Measurements from ENCODE around the gene TGIF1.
"Not testable (repeated sequence)": the region's sequence is repeated elsewhere in the genome, so short reads cannot be mapped to it uniquely, and the experiment has no call there.

TGIF1 gene

DNA sequence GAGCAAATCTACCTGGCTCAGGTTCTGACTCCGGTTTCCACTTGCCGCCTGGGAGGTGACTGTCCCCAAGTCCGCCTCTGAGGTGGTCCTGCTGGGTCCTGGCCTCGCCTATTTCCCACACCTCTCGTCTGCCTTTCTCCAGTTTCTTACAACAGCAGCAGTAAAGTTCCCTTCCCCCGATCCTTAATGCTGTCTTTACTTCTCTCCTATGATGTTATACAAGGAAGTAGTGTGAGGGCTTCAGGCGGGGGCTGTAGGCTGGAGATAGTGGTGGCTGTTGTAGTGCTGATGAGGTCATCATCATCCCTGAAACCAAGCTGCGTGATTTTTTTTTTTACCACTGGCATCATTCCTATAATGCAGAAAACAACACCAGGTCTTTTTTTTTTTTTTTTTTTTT is 18.9 kb downstream of the TGIF1 start:
- no peak overlapping the region for H3K4me3 ChIP-seq (ENCODE audit: low read depth, low read length)
- DNase-seq (ENCODE audit: low read depth, low spot score) = no peak
- TF ChIP-seq, protein P1, sequence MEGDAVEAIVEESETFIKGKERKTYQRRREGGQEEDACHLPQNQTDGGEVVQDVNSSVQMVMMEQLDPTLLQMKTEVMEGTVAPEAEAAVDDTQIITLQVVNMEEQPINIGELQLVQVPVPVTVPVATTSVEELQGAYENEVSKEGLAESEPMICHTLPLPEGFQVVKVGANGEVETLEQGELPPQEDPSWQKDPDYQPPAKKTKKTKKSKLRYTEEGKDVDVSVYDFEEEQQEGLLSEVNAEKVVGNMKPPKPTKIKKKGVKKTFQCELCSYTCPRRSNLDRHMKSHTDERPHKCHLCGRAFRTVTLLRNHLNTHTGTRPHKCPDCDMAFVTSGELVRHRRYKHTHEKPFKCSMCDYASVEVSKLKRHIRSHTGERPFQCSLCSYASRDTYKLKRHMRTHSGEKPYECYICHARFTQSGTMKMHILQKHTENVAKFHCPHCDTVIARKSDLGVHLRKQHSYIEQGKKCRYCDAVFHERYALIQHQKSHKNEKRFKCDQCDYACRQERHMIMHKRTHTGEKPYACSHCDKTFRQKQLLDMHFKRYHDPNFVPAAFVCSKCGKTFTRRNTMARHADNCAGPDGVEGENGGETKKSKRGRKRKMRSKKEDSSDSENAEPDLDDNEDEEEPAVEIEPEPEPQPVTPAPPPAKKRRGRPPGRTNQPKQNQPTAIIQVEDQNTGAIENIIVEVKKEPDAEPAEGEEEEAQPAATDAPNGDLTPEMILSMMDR (IDR thresholded peaks at IDR 0.05; ENCODE audit: low read depth, low read length) = no peak
- in situ Hi-C loops (cut with HindIII; ENCODE audit: low sequenced_read_pairs) = loop anchor here (25.0 kb wide), 1 partner anchor 182 kb away; no protein-coding TSS in a partner anchor

DNA sequence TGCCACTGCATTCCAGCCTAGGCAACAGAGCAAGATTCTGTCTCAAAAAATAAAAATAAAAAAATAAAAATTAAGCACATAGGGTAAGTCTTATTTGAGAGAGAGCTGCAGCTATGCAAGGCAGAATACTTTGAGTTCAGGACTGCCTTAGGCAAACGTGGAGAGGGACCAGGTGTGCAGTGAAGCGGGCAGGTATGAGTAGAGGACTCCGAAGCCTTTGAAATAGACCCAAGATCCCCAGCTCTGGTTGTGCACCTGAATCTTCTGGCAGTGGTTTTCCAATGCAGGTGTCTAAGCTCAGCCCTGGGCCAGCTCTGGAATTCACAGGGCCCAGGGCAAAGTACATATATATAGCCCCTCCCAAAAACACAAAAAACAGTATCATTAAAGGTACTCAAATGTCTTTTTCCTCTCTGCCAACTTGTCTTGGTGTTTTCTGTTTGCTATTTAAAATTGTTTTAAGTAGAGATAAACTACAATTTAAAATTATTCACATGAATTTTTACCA is 21.2 kb downstream of the TGIF1 start:
- no peak overlapping the region for H3K4me3 ChIP-seq (ENCODE audit: low read depth, low read length)
- TF ChIP-seq, protein P1 (IDR thresholded peaks at IDR 0.05; ENCODE audit: low read depth, low read length) = no peak
- in situ Hi-C loops (cut with HindIII; ENCODE audit: low sequenced_read_pairs) = loop anchor here (25.0 kb wide), 1 partner anchor 184 kb away; no protein-coding TSS in a partner anchor
- no peak for DNase-seq (ENCODE audit: low read depth, low spot score)

DNA sequence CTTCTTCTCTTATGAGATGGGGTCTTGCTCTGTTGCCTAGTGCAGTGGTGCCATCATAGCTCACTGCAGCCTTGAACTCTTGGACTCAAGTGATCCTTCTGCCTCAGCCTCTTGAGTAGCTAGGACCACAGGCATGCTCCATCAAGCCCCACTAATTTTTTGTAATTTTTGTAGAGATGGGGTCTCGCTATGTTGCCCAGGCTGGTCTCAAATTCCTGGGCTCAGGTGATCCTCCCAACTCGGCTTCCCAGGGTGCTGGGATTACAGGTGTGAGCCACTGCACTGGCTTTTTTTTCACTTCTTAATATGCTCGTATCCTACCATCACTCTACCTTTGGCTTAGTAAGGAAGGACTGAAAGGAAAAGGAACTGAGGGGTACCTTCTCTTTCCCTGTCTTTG is 22.1 kb downstream of the TGIF1 start:
- H3K4me3 ChIP-seq (ENCODE audit: low read depth, low read length); DNase-seq (ENCODE audit: low read depth, low spot score): not testable (repeated sequence)
- in situ Hi-C loops (cut with HindIII; ENCODE audit: low sequenced_read_pairs) = loop anchor here (25.0 kb wide), 1 partner anchor 185 kb away; no protein-coding TSS in a partner anchor

- no peak overlapping the region for H3K4me3 ChIP-seq (ENCODE audit: low read depth, low read length)
- in situ Hi-C loops (cut with HindIII; ENCODE audit: low sequenced_read_pairs) = loop anchor here (25.0 kb wide), 1 partner anchor 186 kb away; no protein-coding TSS in a partner anchor
- DNase-seq (ENCODE audit: low read depth, low spot score) = no peak
- TF ChIP-seq, protein P1 (IDR thresholded peaks at IDR 0.05; ENCODE audit: low read depth, low read length) = no peak
Measured at GRCh38 chr18:3472681-3473544, 22.9 kb downstream of the TGIF1 start.

GRCh38 chr18:3478262-3478978 is 28.4 kb downstream of the TGIF1 start:
- in situ Hi-C loops (cut with HindIII; ENCODE audit: low sequenced_read_pairs) = no loop called here
- H3K4me3 ChIP-seq (ENCODE audit: low read depth, low read length) = no peak overlapping the region
- no peak for DNase-seq (ENCODE audit: low read depth, low spot score)
- TF ChIP-seq, protein P1 (IDR thresholded peaks at IDR 0.05; ENCODE audit: low read depth, low read length) = no peak

GRCh38 chr18:3479978-3480509 is 30.1 kb downstream of the TGIF1 start:
- in situ Hi-C loops (cut with HindIII; ENCODE audit: low sequenced_read_pairs) = no loop called here
- TF ChIP-seq, protein P1 (IDR thresholded peaks at IDR 0.05; ENCODE audit: low read depth, low read length) = no peak
- H3K4me3 ChIP-seq (ENCODE audit: low read depth, low read length) = no peak overlapping the region
- DNase-seq (ENCODE audit: low read depth, low spot score) = no peak
